Adipocyte (in vitro differentiated cells): ENCODE results near the gene IKZF3.
"Not testable (repeated sequence)": the region's sequence is repeated elsewhere in the genome, so short reads cannot be mapped to it uniquely, and the experiment has no call there.

Experiments used
- DNase-seq: peaks from one replicate; pipeline ENCODE4 v3.0.0-alpha.2; 2015; ENCODE audit warnings: low read depth
- H3K27me3 ChIP-seq: replicated peaks from 2 replicates; pipeline ENCODE4 v1.7.0; 2013; ENCODE audit warnings: mild to moderate bottlenecking, low read length, moderate library complexity; ENCODE audit not compliant: control insufficient read depth, insufficient read depth
- H3K36me3 ChIP-seq: 2 replicates; pipeline ENCODE4 v1.7.0; 2013; ENCODE audit warnings: low read length, mild to moderate bottlenecking, moderate library complexity; ENCODE audit not compliant: control insufficient read depth, insufficient read depth, severe bottlenecking
- H3K4me1 ChIP-seq: 2 replicates; pipeline ENCODE4 v1.7.0; 2013; ENCODE audit warnings: mild to moderate bottlenecking, low read length, moderate library complexity; ENCODE audit not compliant: control insufficient read depth, insufficient read depth
- H3K4me3 ChIP-seq: 2 replicates; pipeline ENCODE4 v1.7.0; 2013; ENCODE audit warnings: mild to moderate bottlenecking, low read length, moderate library complexity
- H3K9ac ChIP-seq: 2 replicates; pipeline ENCODE4 v1.7.0; 2013; ENCODE audit warnings: mild to moderate bottlenecking, low read length, moderate library complexity
- H3K9me3 ChIP-seq: 2 replicates; pipeline ENCODE4 v1.7.0; 2013; ENCODE audit warnings: mild to moderate bottlenecking, low read length, moderate library complexity; ENCODE audit not compliant: control insufficient read depth

Gene IKZF3

DNA sequence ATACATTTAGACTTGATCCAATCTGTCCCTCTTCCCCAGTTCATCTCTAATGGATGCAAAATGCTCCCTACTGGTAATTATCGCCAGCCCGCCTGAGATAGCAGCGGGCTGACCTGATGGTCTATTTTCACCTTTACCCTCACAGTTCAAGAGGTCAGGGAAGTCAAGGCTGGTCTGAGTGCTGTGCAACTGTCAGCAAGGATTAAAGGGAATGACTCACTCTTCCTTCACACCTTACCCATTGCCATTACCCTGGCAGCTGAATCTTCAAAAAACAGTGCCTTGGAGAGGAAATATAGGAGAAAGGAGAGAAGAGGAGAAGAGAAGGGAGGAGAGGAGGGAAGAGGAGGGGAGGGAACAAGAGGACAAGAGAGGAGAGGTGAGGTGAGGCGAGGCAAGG lies 90.1 kb downstream of the IKZF3 start:
- H3K9ac ChIP-seq, result no peak overlapping the region
- H3K4me1 ChIP-seq, result no peaks in the 10 kb centered on the region
- no peak overlapping the region for H3K4me3 ChIP-seq
- H3K27me3 ChIP-seq, result peaks cover 70% of the 10 kb centered on the region
- DNase-seq, result no peak
- H3K9me3 ChIP-seq, result no peaks in the 10 kb centered on the region
- no peaks in the 10 kb centered on the region for H3K36me3 ChIP-seq

GRCh38 chr17:39772987-39773934 lies 90.9 kb downstream of the IKZF3 start:
- H3K36me3 ChIP-seq, result no peaks in the 10 kb centered on the region

GRCh38 chr17:39772415-39772814 lies 91.7 kb downstream of the IKZF3 start:
- H3K27me3 ChIP-seq, result peaks cover 66% of the 10 kb centered on the region
- DNase-seq, result no peak
- no peak overlapping the region for H3K4me3 ChIP-seq
- H3K9me3 ChIP-seq, result no peaks in the 10 kb centered on the region
- H3K9ac ChIP-seq, result no peak overlapping the region
- no peaks in the 10 kb centered on the region for H3K36me3 ChIP-seq
- no peaks in the 10 kb centered on the region for H3K4me1 ChIP-seq

More at GRCh38 chr17:39772987-39773934, 90.9 kb downstream of the IKZF3 start:
- no peak overlapping the region for H3K4me3 ChIP-seq
- H3K27me3 ChIP-seq, result peaks cover 72% of the 10 kb centered on the region
- no peaks in the 10 kb centered on the region for H3K4me1 ChIP-seq
- no peaks in the 10 kb centered on the region for H3K9me3 ChIP-seq
- H3K9ac ChIP-seq, result no peak overlapping the region
- DNase-seq, result no peak

- no peak for DNase-seq
- Histone ChIP-seq H3K27me3 (peaks cover 73% of the 10 kb centered on the region), H3K4me3 (no peak overlapping the region), H3K36me3 (no peaks in the 10 kb centered on the region), H3K9ac (no peak overlapping the region), H3K9me3 (peaks cover 17% of the 10 kb centered on the region), H3K4me1 (no peaks in the 10 kb centered on the region)
These were observed 94.0 kb downstream of the IKZF3 start for GRCh38 chr17:39769974-39770587.

GRCh38 chr17:39767147-39767546 lies 97.0 kb downstream of the IKZF3 start:
- H3K4me3 ChIP-seq, result no peak overlapping the region

DNA sequence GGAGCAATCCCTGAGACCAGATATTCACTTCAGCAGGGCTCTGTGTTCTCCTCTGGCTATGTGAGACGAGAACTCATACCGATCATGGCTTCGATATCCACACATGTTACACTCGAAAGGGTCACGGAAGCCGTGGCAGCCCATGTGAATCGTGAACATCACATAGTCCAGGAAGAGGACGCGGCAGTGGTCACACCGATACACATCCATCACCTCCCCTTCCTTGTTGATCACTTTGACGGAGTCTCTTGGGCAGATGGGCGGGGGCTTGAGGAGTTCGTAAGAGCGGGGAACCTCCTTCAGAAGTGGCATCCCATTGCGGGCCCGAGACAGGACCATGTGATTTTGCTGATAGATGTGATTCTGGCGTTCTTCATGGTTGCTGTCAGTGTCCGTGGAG lies 98.3 kb downstream of the IKZF3 start:
- no peak for DNase-seq
- Histone ChIP-seq H3K9ac (no peak overlapping the region), H3K4me3 (no peak overlapping the region), H3K9me3 (peaks cover 19% of the 10 kb centered on the region), H3K4me1 (peaks cover 3% of the 10 kb centered on the region), H3K36me3 (no peaks in the 10 kb centered on the region), H3K27me3 (peaks cover 40% of the 10 kb centered on the region)

More at GRCh38 chr17:39767147-39767546, 97.0 kb downstream of the IKZF3 start:
- no peaks in the 10 kb centered on the region for H3K36me3 ChIP-seq
- no peak for DNase-seq
- peaks cover 19% of the 10 kb centered on the region for H3K9me3 ChIP-seq
- H3K4me1 ChIP-seq, result peaks cover 3% of the 10 kb centered on the region
- H3K9ac ChIP-seq, result no peak overlapping the region
- H3K27me3 ChIP-seq, result peaks cover 49% of the 10 kb centered on the region

DNA sequence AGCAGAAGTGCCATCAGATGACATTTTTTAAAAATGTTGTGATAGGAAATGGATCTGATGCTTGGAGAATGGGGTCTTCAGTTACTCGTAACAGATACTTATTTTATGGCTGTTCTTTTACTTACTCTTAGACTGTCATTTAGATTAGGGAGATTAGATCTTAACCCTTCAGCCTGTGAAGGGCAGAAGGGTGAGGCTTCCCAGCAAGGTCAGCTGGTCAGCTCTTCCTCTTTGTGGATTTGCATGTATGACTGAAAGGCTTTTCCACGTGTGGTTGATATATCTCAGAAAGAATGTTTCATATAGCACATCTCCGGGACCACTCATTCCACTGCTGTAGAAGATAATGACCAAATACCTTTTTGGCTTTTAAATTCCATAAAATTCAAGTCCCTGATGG lies 98.9 kb downstream of the IKZF3 start:
- H3K36me3 ChIP-seq, result no peaks in the 10 kb centered on the region
- H3K4me3 ChIP-seq, result no peak overlapping the region
- H3K9ac ChIP-seq, result no peak overlapping the region
- DNase-seq, result no peak
- peaks cover 35% of the 10 kb centered on the region for H3K27me3 ChIP-seq
- H3K4me1 ChIP-seq, result peaks cover 3% of the 10 kb centered on the region
- peaks cover 19% of the 10 kb centered on the region for H3K9me3 ChIP-seq

- not testable (repeated sequence) for H3K4me1 ChIP-seq, H3K9ac ChIP-seq, H3K36me3 ChIP-seq, H3K4me3 ChIP-seq, DNase-seq
- peaks cover 34% of the 10 kb centered on the region for H3K27me3 ChIP-seq
- peaks cover 19% of the 10 kb centered on the region for H3K9me3 ChIP-seq
These were observed 99.9 kb downstream of the IKZF3 start for GRCh38 chr17:39764171-39764570.

DNA sequence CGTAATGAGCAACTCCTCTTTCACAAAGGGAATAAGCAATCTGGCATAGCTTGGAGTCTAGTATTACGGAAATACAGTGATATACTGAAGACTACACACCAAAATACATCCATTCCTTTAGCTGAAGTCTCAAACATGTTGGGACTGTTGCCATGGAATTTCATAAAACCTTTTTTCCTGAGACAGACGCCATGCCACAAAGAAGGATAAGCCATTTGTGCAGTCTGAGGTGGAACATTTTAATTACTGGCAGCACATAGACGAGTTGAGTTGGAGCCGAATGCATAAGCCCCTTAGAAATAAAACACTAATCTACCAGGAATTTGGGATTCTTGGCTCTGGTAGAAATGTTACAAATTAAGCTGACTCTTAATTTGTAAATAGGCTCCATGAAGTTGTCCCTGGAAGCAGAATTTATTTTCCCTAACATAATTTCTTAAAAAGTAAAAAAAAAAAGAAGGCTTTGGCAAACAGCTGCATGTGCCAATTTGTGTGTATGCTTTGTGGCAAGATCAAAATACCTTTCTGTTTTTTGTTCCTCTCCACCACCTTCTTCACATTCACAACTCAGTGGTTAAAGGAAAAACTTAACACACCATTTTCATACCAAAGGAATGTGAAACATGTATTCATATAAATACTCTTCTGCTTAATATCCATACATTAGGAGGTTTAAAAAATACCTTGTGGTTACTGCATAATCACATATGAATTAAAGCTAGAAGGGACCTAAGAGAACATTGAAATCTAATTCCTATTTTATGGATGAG lies 100.9 kb downstream of the IKZF3 start:
- H3K4me1 ChIP-seq, result peaks cover 3% of the 10 kb centered on the region
- peaks cover 19% of the 10 kb centered on the region for H3K9me3 ChIP-seq
- no peak for DNase-seq
- no peaks in the 10 kb centered on the region for H3K36me3 ChIP-seq
- H3K9ac ChIP-seq, result no peak overlapping the region
- peaks cover 32% of the 10 kb centered on the region for H3K27me3 ChIP-seq
- H3K4me3 ChIP-seq, result no peak overlapping the region

DNA sequence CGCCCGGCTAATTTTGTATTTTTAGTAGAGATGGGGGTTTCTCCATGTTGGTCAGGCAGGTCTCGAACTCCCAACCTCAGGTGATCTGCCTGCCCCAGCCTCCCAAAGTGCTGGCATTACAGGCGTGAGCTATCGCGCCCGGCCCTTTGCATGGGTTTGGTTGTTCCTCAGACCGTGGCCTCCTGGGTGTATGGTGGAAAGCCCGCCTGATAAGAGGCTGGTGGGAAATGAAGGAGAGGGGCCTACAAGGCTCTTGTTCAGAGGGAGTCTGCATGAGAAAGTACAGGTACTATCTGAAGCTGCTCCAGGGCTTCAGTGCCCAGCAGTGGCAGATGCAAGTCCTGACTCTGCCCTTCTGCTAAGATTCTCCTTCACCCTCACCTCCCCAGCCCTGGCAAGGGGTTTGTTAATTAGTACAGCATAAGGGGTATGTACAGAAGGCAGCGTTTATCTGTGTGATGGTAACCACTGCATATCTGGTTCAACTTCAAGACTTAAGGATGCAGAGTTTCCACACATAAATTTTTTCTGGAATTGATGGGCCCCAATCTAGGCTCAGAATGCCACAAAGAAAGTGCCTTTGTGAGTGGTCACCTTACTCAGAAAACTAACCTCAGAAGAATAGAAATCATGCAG lies 102.1 kb downstream of the IKZF3 start:
- H3K9ac ChIP-seq, result no peak overlapping the region
- H3K4me3 ChIP-seq, result no peak overlapping the region
- H3K27me3 ChIP-seq, result peaks cover 27% of the 10 kb centered on the region
- H3K4me1 ChIP-seq, result peaks cover 3% of the 10 kb centered on the region
- H3K36me3 ChIP-seq, result no peaks in the 10 kb centered on the region
- H3K9me3 ChIP-seq, result peaks cover 19% of the 10 kb centered on the region
- no peak for DNase-seq
